HT1080 (cell line): ENCODE results near the gene ADM5. TPM values are rescaled to one million over a fixed set of nuclear protein-coding genes. Genes with fewer than 3 reads are reported as not detected.

Source experiments
- DNase-seq: peaks from one replicate; pipeline ENCODE4 v3.0.0-alpha.2; 2015; ENCODE audit warnings: low read depth
- total RNA-seq: library from RNA; depleted of rRNA; stranded (reverse); fragments of >200 nt; shearing (Covaris generic); gene quantifications from 2 replicates; pipeline ENCODE4 v1.2.3, GENCODE V29; 2014

The ADM5 gene
- total RNA-seq, 1 experiment from 2014 or later, result 11.1 TPM

DNA sequence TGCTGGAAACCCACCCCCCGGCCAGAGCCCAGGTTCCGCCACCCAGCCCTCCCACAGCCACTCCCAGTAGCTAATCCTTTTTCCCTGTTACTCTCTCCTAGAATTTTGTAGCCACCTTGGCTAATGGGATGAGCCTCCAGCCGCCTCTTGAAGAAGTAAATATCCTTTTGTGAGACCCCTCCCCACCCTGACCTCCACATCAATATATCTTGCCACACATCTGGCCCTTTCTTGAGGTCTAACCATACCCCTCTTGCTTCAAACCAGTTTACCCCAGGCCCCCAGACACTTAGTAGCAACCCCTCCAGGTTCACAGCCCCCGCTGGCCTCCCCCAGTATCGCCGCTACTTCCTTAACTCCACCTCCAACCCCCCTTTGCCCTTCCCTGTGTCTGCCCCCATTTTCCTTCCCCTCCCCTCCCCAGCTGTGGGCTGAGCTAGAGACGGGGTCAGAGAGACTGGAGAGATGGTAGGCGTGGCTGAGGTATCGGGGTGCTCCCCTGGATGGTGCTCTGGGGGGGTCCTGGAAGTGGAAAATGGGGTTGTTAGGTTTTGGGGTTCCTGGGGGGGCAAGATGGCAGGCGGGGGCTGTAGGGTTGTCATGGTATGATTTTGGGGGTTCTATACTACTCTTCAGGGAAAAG is 9.5 kb upstream of the ADM5 start:
- no peak for DNase-seq

DNA sequence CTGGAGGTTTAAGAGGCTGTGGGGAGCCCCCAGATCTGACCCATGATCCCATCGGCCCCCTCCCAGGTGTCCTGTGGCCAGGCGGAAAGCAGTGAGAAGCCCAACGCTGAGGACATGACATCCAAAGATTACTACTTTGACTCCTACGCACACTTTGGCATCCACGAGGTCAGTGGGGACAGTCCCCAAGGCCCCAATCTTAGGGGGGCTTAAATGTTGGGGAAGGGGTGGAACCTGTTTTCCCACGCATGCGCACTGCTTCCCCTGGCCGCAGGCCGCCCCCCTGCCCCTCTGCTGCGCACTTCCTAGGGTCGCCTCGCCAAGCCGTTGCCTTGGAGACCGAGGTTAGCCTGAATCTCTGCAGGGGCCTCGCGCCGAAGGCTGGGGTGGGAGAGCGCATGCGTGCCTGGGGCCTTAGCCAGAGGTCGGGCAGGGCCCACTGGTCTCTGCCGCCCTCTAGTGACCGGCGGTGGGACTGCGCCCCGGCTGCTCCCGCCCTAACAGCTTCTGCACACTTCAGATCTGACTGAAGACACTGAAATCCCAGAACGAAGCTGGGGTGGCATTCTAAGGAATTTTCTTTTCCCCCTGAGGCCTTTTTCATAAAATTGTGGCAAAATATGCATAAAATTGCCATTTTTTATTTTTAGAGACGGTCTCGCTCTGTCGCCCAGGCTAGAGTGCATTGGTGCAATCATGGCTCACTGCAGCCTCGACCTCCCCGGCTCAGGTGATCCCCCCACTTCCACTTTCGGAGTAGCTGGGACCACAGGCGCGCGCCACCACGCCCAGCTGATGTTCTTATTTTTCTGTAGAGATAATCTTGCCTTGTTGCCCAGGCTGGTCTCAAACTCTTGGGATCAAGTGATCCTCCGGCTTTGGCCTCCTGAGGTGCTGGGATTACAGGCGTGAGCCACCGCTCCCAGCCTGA is 8.7 kb upstream of the ADM5 start:
- DNase-seq, result peak; percentile 84

DNA sequence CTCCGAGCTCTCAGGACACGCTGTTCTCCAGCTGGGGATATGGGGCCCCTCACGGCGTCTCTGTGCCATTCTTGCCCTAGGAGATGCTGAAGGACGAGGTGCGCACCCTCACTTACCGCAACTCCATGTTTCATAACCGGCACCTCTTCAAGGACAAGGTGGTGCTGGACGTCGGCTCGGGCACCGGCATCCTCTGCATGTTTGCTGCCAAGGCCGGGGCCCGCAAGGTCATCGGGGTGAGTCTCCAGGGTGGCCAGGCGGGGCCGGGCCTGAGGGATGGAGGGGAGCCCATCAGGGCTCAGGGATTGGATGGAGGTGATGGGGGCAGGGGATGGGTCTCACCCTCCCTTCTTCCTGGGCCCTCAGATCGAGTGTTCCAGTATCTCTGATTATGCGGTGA is 7.6 kb upstream of the ADM5 start:
- DNase-seq, result no peak

DNA sequence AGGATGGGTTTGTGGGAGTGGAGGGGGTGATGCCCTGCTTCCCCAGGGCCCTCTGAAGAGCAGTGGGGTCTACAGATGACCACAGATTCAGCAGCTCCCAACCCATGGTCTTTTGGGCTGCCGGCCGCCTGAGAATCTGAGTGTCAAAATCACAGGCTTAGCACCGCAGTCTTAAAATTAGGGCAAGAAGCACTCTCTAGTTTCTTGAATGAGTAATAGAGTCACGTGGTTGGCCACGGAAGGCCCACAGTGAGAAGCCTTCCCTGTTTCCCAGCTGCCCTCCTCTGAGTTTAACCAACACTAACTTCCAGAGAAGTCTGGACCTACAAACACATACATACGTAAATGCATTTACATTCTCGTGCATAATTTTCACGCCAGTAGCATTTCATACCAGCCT is 7.1 kb upstream of the ADM5 start:
- DNase-seq, result no peak

DNA sequence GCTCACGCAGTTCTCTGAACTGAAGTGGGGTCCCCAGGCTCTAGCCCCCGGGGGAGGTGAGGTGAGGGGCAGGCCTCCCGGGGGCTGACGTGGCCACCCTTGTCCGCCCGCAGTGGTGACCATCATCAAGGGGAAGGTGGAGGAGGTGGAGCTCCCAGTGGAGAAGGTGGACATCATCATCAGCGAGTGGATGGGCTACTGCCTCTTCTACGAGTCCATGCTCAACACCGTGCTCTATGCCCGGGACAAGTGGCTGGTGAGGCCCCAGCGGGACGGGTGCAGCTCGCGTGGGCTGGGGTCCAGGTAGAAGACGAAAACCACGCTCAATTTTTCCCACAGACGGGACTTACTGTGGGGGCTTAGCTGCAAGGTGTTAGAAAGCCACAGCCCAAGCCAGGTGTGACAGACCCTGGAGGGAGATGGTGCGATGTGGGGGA is 5.6 kb upstream of the ADM5 start:
- DNase-seq, result no peak

DNA sequence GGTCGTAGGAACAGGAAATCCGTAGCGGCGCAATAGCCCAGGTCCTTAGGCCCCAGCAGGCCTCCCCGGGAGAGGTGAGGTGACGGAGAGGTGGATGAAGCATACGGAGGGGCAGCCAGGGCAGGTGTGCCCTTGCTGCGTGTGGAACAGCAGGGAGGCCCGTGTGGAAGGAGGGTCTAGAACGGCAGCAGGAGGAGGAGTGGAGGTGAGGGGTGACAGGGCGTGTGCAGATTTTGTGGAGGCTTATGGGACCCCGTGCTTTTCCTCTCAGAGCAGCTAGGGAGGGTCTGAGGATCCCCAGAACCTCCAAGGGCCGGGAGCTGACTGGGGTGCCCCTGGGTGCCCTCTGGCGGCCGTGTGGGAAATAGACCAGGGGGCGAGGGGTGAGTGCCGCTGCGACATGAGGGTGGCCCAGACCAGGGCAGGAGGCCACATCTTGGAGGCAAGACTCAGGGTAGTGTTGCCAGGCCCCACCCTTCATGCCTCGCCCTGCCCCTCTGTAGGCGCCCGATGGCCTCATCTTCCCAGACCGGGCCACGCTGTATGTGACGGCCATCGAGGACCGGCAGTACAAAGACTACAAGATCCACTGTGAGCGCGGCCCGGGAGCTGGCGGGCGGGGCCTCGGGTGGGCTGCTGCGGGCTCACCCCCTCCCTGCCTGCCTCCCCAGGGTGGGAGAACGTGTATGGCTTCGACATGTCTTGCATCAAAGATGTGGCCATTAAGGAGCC is 5.0 kb upstream of the ADM5 start:
- DNase-seq, result no peak

DNA sequence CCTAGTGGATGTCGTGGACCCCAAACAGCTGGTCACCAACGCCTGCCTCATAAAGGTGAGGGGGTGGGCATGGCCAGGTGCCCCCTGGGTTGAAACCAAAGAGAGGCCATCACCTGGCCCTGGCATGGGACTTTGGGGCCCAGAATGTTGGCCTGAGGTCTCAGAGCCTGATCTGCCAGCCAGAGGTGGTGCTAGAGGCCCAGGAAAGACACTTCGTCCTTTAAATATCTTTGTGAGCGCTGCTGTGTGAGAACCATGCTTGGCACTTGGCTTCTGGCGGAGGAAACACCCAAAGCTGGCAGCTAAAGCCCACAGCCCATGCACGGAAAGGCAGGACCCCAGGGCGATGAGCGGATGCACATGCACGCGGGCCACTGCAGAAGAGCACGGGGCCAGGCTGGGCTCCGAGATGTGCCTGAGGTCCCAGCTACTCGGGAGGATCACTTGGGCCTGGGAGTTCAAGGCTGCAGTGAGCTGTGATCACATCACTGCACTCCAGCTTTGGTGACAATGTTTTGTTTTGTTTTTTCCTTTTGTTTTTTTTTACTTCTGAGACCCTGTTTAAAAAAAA is 4.3 kb upstream of the ADM5 start:
- DNase-seq, result no peak

DNA sequence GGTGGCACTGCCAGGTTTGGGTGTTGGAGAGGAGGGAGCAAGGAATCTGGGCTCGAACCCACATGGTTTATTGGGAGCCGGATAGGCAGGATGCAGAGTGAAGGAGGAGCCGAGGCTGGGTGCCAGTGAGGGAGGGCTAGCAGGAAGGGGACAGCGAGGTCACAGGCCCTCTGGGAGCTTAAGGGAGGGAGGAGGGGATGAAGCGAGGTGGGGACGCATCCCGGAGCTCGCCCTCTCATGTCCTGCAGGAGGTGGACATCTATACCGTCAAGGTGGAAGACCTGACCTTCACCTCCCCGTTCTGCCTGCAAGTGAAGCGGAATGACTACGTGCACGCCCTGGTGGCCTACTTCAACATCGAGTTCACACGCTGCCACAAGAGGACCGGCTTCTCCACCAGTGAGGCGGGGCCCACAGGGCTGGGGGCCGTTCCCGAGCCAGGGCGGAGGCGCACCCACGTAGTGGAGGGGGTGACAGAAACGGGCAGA is 3.5 kb upstream of the ADM5 start:
- no peak for DNase-seq

DNA sequence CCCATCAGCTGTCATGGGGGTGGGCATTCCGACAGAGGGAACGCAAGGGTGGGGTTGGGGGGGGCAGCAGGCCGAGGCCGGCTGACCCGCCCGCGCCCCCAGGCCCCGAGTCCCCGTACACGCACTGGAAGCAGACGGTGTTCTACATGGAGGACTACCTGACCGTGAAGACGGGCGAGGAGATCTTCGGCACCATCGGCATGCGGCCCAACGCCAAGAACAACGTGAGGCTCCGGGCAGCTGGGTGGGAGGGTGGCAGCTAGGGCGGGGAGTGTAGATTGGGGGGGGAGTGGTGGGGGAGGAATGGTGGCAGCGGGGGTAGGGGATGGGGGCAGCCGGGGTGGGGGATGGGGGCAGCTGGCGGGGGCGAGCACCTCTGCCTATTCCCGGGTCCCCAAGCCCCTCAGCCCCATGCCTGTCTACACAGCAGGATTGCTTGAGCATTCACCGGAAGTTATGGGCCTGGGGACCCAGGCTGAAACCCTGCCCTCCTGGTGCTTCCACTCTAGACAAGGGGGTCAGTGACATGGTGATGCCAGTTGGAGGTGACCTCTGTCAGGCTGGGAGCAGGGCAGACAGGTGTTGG is 2.8 kb upstream of the ADM5 start:
- no peak for DNase-seq

DNA sequence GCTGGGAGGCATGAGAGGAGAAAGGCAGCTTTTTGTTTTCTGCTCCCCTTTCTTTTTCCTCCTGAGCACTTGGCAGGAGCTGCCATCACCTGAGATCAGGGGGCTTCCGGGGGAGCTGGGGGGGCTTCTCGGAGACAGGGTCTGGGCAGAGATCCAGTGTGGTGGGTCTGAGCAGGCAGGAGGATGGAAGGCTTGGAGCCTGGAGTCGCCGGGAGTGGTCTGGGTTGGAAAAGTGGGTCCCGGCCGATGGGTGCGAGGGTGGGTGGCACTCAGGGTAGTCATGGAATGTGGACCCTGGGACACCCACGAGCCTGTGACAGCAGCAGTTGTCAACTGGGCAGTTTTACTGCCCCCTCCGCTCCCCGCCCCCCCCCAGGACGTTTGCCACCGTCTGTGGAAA is 2.2 kb upstream of the ADM5 start:
- DNase-seq, result no peak

DNA sequence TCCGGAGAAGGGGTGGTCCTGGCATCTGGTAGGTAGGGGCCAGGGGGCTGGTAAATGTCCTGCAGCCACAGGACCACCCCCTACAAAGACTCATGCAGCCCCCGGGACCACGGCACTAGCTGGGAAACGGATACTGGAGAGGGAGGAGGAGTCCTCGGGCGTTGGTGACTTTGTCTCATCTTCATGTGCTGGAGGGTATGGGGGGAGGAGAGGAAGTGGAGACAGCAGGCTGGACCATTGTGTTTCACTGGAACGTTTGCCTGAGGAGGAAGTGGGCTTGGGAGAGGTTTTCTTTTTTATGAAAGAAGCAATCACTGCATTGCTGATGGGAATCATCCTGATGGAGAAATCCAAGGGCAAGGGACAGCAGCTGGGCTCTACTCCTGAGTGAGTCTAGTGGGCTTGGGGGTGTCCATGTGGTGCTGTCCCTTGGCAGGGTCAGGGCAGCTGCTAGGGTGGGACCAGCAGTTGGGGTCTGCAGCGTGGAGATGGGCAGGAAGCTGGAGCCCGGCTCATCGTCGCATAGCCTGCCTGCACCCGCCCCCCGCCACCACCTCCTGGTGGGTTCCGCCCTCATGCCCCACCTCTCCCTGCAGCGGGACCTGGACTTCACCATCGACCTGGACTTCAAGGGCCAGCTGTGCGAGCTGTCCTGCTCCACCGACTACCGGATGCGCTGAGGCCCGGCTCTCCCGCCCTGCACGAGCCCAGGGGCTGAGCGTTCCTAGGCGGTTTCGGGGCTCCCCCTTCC is 1.7 kb upstream of the ADM5 start:
- no peak for DNase-seq

DNA sequence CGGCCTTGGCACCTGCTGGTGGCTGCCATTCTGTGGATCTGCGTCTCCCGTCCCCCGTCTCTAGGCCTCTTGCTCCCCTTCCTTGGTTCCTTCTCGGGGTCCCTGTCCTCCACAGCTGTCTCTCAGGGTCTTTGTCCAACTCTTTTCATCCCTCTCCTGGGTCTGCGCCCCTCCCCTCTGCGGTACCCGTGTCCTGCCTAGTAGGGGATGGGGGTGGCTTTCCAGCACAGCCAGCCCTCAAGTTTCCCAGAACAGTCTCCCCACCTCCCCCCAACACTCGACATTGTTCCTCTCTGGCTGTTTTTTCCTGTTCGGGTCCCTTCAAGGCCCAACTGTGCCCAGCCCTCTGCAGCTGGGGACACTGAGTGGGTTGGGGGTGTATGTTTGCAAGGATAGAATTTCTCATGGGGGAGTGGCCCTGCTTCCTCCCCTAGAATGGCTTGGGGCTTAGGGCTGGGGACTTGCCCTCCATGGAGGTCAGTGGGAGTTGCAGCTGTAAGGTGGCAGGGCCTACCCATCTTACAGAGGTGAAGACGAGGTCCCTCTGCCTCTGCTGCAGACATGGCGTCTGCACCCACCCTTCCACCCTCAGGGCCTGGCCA is 762 bp upstream of the ADM5 start:
- no peak for DNase-seq

DNA sequence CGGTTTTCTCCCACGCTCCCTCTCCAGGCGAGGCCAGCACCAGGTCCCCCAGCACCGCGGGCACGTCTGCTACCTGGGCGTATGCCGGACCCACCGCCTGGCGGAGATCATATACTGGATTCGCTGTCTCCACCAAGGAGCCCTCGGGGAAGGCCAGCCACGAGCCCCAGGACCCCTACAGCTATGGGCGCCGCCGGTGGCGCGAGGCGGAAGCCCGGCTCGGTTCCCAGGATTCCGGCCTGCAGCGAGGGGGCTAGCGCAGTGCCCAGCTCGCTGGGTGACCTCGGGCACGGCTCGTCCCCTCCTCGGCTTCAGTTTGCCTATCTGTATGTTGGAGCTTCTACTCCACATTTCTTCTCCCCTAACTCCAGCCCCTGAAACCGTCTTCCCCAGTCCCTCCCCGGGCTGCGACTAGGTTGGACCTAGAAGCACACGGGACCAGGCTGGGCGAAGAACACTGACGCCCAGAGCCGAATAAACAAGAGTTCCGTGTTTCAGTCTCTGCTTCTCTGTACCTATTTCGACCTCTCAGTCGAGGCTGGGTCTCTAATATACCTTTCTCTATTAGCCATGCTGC is 773 bp downstream of the ADM5 start:
- no peak for DNase-seq

DNA sequence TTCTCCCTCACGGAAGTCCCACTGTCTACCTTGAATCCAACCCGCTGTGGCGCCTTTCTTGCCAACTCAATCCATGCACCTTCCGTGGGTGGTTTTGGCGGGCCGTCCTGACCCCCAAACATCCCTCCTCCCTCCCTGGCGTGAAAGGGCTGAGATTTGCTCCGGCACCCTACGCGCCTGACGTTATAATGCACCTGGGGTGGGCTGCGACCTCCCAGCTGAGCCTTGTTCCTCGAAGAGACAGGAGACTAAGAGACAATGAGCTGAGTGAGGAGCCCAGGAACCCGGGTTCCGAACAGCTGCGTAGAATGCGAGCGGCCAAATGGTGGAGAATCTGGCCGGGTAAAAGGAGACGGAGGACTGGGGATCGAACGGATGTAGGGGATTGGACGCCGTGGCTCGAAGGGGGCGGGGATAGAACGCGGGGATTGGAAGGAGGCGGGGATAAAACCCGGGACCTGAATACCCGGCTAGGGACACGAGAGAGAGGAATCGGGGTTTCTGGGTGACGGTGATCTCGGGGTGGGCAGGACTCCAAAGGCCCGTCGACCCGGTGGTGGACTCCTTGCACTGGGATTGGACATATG is 1.4 kb downstream of the ADM5 start, which contains the start of gene CPT1C:
Gene CPT1C, plus strand, starts transcription at position 461 of the 587 bp plus-strand sequence. CDS start 1,137 bp downstream, outside the sequence.
- DNase-seq, result no peak

DNA sequence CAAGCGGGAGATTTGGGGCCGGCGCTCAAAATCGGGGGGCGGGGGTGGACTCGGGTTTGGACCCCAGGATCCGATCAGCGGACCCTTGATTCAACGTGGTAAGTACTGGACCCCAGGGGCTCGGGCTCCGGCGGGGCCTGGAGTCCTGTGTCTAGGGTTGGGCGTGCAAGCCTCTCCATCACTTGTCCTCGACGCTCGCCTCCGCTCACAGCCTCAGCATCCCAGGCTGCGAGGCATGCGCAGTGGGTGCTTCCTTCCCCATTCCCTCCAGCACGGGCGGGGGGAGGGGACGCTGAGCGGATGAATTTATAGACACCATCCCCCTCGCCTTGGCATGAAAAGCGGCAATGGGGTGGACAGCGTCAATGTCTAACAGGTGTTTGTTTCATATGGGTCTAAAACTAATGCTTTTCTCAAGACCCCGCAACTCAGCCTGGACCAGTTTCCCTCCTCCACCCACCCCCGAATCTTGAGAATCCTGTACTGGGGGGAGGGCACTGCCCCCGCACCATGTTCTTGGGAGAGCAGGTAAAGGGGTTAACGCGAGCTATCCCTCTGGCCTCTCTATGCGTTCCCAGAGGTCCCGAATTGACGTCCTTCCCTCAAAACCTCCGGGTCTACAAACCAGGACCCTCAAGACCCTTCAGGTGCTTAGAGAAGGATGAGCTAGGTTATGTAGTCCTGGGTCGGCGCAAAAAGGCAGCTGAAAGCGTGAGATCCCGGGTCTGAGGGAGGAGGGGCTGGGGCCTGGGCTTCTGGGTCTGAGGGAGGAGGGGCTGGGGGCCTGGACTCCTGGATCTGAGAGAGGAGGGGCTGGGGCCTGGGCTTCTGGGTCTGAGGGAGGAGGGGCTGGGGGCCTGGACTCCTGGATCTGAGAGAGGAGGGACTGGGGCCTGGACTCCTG is 2.1 kb downstream of the ADM5 start:
- no peak for DNase-seq

DNA sequence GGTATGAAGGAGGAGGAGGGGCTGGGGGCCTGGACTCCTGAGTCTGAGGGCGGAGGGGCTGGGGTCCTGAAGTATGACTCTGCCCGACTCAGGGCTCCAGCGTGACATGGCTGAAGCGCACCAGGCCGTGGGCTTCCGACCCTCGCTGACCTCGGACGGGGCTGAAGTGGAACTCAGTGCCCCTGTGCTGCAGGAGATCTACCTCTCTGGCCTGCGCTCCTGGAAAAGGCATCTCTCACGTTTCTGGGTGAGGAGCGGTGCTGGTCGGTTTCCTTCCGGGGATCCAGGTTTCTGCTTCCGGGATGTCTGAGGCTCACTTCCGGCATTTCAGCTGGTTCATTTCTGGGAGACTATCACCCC is 2.7 kb downstream of the ADM5 start:
- no peak for DNase-seq

DNA sequence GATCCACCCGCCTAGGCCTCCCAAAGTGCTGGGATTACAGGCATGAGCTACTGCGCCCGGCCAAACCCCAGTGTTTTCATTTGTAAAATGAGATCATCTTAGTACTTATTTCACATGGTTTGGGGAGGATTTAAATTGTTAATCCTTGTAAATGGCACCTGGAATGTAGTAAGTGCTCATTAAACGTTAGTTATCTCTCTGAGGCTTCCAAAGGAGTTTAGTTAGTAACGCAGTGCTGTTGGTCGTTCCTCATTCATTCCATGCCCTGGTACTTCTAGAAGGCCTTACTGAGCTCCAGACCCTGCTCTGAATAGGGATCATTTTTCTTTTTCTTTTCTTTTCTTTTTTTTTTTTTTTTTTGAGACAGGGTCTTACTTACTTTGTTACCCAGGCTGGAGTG is 6.7 kb downstream of the ADM5 start:
- DNase-seq, result no peak

DNA sequence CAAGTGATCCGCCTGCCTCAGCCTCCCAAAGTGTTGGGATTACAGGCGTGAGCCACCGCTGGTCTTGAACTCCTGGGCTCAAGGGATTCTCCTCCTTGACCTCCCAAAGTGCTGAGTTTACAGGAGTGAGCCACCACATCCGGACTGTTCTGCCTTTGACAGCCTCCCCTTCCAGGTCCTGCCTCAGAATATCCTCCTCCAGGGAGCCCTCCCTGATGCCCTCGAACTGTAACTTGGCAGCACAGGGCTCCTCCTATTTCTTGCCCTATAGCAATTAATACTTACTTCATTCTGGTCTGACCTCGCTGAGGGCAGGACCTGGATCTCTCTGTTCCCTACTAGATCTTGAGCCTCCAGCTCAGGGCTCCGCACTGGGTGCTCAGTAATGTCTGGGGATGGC is 7.5 kb downstream of the ADM5 start:
- no peak for DNase-seq
